ENCODE results near the gene NXT1.
A peak's percentile ranks its signal among the peaks of the same experiment; 100 is the strongest.
"Not testable (repeated sequence)": the region's sequence is repeated elsewhere in the genome, so short reads cannot be mapped to it uniquely, and the experiment has no call there.

The NXT1 gene

DNA sequence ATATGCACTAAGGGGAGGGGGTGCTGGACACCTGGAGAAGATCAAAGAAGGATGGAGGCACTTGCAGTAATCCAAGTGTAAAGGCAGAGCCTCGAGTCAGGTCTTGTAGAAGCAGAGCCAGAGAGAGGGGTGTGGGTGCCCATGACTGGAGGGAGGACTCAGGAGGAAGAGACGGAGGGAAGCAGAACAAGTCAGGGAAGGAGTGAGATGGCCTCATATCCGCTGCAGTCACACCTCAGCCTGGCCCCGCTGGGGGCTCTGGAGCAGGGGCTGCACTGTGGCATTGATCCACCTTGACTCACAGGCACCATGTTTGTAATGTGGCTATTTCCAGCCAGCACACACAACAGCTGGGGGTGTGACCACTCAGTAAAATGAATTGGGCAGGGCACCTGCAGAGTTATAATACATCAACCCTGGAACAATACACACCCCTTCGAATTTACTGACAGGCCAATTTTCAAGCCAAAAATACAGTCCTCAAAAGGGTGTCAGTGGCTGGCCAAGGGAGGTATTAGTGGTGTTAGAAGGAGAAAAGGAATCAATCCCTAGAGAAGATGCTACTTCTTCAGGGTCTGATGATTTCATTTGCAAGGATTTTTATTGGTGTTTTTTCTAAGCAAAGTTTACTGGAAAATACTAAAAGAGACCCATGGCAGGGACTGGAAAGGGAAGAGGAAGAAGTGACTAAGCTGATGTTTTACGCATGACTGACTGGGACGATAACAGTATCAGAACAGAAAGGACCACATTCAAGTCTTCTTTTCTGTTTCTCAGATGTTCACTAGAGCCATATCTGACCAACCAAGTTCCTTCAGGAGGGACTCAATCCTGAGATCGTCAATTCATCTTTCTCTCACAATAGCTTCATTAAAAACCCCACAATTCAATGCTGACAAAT lies 18.9 kb upstream of the NXT1 start:
- no peak for DNase-seq

DNA sequence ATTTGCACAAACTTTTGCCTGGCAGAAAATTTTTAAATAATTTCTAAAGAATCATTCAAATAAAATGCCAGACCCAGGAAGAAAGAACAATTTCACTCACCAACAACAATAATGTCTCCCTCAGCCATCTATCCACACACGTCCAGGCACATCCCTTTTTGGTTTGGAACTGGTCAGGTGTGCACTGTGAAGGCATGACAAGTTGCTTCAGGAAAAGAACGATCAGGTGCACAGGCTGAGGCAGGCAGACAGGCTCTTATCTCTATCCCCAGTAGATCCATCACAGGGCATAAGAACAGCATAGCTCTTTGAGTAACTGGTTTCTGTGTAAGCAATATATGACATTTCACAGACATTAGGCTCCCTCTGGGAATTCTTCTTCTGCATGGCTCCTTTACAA lies 18.1 kb upstream of the NXT1 start:
- no peak for DNase-seq

DNA sequence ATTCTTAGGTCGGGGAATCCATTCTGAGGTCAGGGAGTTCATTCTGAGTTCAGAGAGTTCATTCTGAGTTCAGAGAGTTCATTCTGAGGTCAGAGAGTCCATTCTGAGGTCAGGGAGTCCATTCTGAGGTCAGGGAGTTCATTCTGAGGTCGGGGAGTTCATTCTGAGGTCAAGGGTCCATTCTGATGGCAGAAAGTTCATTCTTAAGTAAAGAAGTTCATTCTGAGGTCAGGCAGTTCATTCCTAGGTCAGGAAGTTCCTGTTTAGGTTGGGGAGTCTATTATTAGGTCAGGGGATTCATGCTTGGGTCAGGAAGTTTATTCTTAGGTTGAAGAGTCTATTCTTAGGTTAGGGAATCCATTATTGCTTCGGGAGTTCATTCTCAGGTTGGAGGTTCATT lies 16.5 kb upstream of the NXT1 start:
- no peak for DNase-seq

DNA sequence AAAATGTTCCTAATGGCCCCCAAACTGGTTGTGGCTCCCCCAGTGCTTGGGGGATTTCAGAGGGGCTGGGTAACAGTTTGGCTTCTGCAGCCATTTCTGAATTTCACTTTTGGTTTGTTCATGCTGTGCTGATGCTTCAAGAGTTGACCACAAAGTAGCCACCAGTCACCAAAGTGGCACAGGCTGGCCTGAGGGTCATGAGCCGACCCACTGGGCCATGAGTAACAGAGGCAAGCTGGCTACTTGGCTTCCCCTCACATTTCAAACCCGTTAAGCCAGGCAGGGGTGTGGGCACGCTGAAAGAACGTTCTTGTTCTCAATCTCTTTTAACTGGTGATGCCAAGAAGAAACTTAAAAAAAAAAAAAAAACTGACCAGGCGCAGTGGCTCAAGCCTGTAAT lies 15.1 kb upstream of the NXT1 start:
- DNase-seq: no peak

DNA sequence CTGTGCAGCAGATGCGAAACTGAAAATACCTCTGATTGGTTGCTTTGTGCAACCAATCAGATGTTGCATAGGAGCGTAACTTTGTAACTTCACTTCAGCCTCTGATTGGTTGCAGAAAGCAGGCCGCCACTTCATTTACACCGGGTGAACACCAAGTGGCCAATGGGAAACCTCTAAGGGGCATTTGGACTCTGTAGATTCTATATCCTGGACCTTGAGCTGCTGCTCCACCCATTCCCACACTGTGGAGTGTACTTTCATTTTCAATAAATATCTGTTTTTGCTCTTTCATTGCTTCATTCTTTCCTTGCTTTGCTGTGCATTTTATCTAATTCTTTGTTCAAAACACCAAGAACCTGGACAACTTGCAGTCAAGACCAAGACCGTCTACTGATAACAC lies 14.1 kb upstream of the NXT1 start:
- DNase-seq: no peak

DNA sequence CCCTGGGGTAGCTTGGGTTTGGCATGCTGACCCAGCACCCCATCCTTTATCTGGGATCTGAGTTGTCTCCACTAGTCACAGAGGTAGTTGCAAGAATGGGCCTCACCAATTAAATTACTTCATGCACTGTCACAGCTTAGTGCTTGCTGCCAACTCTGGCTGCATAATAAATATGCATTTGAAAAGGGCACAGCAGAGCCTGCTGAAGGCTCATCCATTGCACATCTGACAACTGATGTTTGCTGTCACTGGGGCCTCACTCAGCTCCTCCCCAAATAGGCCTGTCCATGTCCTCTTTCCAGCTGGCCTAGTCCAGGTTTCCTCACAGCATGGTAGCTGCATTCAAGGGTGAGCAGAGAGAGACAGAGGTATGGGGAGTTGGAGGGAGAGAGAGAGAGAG lies 13.3 kb upstream of the NXT1 start:
- DNase-seq: no peak

DNA sequence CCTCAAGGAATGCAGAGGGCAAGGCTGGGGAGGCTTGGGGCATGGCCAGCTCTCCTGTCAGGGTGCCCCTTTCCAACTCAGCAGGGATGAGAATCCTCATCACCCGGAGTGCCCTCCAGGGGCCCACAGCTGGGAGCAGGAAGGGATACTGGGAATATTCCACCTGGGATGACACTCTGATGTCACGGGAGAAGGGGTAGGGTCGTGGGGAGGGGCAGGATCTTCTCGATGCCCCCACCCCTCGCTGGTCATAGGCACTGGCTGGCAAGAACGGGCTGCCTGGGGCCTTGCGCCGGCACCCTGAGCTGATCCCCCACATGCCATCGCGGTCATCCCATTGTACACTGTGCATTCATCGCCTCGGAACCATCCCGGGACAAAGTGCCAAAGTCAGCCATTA lies 10.6 kb upstream of the NXT1 start:
- DNase-seq: no peak

DNA sequence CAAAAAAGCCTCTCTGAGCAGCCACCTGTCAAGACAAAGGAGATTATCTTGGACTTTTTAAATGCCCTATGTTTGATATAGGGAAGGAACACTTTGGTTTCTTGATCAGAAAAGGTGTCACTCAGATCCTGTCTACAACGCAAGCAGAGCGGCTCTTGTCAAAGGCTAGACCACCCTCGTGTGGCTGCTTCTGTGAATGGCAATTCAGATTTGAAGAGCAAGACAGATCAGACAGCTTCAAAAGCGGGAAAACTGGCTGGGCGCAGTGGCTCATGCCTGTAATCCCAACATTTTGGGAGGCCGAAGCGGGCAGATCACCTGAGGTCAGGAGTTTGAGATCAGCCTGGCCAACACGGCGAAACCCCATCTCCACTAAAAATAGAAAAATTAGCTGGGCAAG lies 10.1 kb upstream of the NXT1 start:
- no peak for DNase-seq

DNA sequence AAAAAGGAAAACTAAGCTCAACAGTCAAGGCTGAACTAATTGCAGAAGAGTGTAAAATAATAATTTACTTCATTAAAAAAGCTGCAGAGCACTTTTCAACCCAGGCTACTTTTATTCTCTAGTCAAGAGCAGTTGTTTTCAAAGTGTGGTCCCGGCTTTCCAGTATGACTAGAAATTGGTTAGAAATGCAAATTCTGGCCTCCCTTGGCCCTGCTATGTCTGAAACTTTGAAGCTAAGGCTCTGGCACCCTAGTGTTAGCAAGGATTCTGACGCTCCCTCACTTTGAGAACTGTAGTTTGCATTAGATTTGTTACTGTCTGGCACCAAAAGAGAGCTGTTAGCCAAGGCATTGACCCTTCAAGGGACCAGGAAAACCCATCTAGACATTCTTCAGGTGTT lies 9.5 kb upstream of the NXT1 start:
- DNase-seq: no peak

DNA sequence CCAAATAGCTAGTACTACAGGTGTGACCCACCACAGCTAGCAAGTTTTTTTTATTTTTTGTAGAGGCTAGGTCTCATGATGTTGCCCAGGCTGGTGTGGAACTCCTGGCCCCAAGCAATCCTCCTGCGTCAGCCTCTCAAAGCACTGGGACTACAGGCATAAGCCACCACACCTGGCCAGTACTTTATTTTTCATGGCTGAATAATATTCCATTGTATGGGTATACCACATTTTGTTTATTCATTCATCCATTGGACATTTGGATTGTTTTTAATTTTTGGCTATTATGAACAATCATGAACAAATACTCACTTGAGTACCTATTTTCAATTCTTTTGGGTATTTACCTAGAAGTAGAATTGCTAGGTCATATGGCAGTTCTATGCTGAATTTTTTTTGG lies 7.0 kb upstream of the NXT1 start:
- no peak for DNase-seq

DNA sequence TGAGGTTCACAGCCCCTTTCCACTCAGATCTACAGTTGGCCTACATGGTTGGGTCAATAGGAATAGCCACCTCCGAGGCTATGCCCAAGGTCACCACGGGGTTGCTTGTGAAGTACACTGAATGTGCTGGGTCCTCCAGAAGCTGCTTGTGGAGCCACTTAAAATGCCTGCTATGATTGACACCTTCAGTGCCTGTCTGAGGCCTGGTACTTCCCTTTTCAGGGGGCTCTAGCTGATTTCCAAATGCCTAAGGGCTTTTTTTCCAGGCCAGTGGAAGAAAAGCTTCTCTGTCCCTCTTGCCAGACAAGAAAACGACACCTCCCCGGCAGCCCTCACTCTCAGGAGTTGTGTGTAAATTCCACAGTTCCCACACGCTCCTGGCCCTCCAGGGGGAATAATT lies 6.3 kb upstream of the NXT1 start:
- DNase-seq: no peak

DNA sequence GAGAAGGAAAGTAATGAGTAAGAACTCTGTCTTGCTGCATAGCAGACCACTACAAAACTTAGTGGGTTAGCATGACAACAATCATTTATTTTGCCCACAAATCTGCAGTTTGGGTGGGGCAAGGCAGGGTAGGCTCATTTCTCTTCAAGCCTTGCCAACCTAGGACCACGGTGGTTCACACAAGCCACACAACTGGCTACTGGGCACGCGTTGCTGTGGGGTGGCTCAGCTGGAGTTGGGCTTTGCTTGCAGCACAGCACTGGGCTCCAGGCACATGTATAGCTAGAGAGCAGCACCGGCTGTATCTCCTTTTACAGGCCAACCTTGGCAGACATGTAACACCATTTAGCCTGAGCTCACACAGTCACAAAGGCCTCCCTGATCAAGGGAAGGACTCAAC lies 4.6 kb upstream of the NXT1 start:
- no peak for DNase-seq

DNA sequence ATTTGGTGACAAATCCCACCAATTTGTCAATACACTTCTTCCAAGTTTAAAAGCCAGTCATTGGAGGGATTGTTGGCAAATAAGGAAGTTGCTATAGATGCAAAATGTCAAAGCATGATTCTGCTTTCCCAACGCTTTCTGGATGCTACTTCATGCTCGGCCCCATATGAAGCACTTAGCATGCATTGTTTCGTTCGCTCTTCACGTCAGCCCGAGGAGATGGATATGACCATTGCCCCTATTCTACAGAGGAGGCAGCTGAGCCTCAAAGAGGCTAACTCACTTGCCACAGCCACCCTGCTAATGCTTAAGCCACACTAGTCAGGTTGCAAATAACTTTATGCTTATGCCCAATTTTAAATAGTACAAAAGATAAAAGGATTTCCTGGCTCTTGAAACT lies 2.8 kb upstream of the NXT1 start:
- no peak for DNase-seq

DNA sequence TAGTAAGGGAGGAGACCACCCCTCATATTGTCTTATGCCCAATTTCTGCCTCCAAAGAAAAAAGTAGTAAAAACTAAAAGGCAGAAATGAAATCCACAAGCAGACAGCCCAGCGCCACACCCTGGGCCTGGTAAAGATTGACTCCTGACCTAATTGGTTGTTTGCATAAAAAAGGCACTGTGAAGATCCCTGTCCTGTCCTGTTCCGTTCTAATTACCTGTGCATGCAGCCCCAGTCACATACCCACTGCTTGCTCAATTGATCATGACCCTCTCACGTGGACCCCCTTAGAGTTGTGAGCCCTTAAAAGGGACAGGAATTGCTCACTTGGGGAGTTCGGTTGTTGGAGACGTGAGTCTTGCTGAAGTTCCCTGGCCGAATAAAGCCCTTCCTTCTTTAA lies 2.1 kb upstream of the NXT1 start:
- not testable (repeated sequence) for DNase-seq

DNA sequence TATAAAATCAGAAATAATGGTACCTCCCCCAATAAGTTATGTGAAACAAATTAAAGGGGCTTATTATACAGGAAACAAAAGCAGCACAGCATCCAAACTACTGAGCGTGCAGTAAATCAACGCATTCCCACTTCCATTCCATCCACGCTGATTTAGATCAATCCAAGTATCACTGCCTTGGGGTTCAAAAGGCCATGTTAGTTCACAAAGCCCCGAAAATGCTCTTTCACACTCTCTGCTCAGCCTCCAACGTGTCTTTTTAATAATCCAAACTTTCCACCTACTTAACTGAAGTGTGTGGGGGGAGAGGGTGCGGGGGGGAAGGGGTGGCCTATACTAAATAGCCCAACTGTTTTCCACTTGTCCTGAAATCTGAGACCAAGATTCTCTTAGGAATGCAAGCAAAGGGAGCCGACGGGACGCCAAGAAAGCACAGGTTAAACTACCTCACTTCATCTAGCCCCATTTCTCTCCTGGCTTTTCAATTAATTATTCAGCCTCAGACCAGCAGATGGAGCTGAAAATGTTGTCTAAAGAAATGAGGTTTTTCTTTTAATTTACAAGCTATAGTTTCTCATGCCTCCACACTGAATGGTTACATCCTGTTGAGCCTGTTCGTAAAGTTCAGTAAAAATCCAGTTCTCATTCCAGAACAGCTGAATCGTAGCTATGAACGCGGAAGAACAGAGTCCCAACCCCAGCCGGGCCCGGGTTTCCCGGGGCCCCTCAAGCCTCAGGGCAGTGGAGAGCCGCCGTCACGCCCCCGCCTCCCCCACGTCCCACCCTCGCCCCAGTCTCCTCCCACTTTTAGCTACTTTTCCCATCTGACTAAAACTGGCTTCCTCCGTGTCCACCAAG lies 1.0 kb upstream of the NXT1 start:
- no peak for DNase-seq

DNA sequence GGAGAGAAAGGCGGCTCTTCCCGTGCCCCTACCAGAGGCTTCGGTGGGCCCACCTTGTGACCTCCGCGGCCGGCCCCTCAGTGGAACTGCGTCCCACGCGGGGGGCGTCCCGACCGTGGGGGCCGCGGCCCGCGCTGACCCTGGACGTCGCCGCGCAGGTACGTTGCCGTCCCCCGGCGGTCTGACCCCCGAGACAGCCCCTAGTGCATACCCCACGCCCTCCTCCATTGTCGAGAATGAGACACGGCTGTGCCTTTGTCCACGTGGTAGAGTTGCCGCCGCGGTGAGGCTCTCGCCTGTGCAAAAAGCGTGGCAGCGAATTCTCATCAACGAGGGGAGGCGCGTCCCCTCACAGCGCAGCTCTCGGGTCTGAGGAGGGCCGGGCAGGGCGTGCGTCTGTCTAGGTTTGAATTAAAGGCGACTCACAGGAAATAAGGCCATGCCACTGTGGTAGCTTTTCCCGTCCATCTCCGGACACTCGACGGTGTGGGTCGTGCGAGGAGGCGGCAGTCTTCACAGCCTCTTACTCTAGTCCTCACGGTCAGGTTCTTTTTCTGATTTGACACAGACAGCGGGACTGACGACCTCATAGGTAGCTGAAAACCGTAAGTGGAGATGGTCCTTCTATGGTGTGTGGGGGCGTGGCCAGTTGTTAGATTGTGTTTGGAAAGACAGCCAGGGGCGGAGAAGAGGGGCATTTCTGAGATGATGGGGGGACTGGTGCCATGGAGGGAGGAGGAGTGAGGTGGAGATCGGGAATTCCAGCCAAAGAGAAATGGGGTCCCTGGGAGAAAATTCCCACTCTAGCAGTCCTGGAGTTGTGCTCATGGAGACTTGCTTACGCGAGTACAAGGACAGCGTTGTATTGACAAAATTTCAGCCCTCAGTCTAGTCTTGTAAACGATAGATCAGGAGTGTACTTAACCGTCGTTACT lies 580 bp downstream of the NXT1 start:
- peak; percentile 67 for DNase-seq

DNA sequence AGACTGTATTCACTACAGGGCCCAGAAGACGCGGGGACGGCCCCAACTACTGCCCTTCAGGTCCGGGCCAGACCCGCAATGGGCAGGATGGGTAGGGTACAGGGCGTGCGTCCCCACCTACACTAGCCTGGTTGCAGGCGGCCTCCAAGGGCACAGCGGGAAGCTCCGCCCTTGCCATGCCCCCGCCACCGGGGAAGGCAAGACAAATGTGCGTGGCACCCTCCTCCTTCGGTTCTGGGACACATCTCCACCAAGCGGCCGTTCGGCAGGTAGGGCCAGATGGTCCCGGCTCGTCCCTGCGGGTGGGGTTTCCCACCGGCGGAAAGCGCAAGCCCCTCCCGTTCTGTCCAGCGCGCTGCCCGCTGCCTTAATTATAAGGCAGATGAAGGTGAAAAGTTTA lies 5.6 kb downstream of the NXT1 start:
- DNase-seq: no peak

DNA sequence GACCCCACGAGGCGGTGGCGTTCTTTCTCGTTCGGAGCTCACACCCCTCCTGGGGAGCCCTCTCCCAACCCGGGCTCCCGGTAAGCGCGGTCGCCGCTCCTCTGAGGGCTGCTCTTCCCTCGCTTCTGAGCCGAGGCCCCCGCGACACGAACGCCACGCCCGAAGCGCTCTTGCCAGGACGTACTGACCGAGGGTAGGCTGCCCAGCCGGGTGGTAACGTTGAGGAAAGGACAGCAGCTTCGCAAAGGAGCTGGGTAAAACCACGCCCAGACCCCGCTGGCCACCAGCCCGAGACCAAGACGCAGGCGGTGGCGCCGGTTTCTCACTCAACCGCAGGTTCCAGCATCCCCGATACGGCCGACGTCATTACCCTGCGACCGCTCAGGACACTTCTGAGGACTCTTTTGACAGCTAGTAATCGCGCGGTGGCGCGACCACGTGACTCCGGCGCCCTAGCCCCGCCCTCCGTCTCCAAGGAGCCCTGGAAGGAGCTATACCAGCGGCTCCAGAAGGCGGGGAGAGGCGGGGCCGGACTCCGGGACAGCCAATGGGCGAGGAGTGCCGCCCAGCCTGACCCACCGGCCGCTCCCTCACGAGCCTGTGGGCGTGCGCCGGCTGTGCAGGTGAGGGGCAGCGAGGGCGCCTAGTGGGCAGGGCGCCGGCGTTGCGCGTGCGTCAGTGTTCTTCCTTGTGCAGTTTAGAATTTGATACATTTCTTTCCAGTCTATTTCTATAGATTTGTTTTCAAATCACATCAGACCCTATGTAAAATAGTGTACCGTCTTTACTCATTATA lies 7.4 kb downstream of the NXT1 start:
- DNase-seq: peak; percentile 100

DNA sequence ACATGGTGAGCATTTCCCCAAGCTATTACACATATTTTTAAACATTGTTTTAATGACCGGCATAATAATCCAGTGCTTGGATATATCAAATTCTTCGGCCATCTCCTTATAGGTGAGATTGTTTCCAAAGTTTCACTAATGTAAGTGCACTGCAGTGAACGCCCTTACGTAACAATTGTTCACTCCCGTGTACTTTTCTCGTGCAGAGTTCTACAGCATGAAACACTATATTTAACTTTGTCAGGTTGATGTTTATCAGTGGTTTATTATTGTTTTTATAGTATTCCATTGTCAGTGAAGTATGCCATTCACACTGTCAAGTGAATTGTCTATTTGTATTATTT lies 7.9 kb downstream of the NXT1 start:
- no peak for DNase-seq

DNA sequence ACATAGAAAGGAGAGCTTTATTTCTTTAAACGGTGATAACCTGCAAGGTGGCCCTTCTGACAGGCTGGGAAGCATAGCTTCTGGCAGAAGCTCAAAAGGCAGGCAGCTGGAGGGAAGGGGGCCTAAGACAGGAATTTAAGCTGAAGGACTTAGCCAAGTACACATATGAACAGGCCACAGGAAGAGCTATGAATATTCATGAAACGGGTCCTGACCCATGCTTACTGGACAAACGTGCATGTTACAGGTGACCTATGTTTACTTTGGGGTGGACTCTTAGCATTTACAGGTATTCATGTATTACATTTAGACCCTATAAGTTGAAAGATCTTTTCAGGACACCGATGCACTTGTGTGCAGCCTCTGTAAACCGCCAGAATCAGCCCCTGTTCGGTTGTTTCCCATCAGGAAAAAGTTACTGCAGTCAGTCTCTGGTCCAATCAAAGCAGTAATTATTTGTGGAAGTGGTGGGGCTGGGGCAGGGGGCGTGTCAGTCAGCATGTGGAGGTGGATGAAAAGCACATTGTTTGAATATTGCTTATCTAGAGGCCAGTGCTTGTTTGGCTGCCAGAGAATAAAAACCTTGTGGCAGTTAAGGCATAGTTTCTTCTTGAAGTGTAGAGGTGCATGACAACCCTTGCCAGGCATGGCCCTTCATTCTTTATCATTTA lies 8.5 kb downstream of the NXT1 start:
- no peak for DNase-seq

DNA sequence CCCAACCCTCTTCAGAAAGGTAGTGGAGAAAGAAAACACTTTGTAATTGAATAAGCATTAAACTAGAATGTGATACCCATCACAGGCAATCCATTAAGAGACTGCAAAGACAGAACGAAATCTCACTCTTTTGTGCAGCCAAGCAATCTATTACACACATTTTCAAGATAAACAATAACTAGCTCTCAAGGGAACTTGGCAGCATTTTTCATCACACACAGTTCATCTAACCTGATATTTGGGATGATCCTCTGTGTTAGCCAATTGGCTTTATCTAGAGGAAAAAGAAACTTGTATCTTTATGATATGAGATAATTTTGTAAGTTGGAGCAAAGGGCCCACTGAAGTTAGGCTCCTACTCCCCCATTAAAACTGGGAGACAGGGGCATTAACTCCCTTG lies 9.9 kb downstream of the NXT1 start:
- DNase-seq: no peak

DNA sequence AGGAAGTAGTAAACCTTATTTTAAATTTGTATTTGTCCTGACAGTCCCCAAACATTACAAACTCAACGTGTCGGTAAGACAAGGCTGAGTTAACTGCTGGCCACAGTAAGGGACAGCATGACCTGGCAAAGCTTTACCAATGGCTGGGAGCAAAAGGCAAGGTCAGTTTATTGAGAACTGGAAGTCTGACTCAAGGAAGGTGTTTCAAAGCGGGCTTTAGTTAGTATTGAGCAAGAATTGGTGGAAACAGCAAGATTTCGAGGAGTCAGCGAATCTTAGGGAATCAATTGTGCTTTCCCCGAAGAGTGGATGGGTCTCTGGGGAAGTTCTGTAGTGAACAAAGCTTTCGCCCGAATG lies 10.5 kb downstream of the NXT1 start:
- no peak for DNase-seq
